ENCODE results near the gene PCGF3.
"Not testable (repeated sequence)": the region's sequence is repeated elsewhere in the genome, so short reads cannot be mapped to it uniquely, and the experiment has no call there.

PCGF3 gene

DNA sequence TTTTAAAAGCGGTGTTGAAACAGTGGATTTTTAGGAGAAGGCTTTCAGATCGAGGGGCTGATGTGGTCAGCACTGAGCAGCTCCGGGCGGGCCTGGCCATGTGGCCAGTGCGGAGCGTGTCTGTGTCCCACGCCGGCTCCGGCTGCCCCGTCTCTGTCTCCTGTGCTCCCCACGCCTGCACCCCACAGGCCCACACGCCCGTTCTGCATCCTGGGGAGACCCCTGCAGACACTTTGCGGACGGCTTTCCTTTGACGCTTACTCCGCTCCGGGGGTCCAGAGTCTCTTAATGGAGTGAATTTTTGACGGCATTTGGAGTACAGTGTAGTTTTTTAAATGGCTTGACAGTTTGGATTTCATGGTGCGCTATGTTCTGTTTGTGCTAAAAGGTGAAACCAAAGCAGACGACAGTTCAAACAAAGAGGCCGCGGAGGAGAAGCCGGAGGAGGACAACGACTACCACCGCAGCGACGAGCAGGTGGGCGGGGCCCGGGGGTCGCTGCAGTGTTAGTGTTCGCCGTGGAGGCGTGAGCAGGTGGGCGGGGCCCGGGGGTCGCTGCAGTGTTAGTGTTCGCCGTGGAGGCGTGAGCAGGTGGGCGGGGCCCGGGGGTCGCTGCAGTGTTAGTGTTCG is 38.7 kb downstream of the PCGF3 start:
- H3K27ac Mint-ChIP-seq = no peak overlapping the region
- no peak for ATAC-seq
- H3K4me1 Mint-ChIP-seq = peaks cover 6% of the 10 kb centered on the region
- no peak overlapping the region for H3K4me3 Mint-ChIP-seq
- H3K9me3 Mint-ChIP-seq = no peaks in the 10 kb centered on the region
- DNase-seq (ENCODE audit: low spot score in 2 of 2) = no peak
- peaks cover 51% of the 10 kb centered on the region for H3K36me3 Mint-ChIP-seq

DNA sequence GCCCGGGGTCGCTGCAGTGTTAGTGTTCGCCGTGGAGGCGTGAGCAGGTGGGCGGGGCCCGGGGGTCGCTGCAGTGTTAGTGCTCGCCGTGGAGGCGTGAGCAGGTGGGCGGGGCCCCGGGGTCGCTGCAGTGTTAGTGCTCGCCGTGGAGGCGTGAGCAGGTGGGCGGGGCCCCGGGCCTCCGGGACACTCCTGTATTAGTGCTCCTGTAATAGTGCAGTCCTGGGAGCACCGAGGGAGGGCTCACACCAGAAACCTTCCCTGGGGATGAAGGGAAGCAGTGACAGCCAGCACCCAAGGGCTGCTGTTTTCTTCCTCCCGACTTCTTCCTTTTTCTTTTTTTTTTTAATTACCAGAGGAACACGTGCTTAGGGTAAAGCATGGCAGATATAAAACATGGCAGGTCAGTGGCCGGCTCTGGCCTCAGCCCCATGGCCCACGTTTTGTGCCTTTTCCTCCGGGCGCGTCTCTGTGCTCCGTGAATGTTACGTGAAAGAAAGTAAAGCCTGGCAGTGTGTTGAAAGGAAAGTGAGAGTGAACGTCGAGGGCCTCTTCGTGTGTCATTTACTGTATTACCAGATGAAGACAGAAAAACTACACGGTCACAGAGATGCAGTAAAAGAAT is 42.0 kb downstream of the PCGF3 start:
- H3K4me1 Mint-ChIP-seq = peaks cover 7% of the 10 kb centered on the region
- no peak overlapping the region for H3K27ac Mint-ChIP-seq

DNA sequence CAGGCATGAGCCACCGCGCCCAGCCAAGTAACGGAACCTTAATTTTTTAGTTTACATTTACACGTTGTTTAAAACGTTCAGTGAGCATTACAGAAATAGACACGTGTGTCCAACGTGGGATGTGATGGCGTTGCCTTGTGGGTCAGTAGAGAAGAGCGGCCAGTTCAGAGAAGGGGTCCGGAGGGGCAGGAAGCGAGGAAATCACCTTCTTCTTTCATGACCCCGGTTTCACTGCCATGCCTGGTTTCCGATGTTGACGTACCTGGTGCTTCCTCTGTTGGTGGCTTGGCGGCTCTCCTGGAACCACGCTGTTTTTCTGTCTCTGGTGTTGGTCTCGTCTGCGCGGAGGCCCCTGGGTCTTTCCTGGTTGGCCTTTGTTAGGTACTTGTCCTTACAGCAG is 42.8 kb downstream of the PCGF3 start:
- no peaks in the 10 kb centered on the region for H3K9me3 Mint-ChIP-seq
- DNase-seq (ENCODE audit: low spot score in 2 of 2) (no peak), ATAC-seq (no peak)
- H3K4me1 Mint-ChIP-seq = peaks cover 6% of the 10 kb centered on the region
- no peak overlapping the region for H3K27ac Mint-ChIP-seq
- no peak overlapping the region for H3K4me3 Mint-ChIP-seq
- H3K36me3 Mint-ChIP-seq = peaks cover 66% of the 10 kb centered on the region

More for the DNA sequence above, 42.0 kb downstream of the PCGF3 start:
- Mint-ChIP-seq H3K36me3 (peaks cover 66% of the 10 kb centered on the region), H3K9me3 (no peaks in the 10 kb centered on the region), H3K4me3 (no peak overlapping the region)
- no peak for ATAC-seq
- no peak for DNase-seq (ENCODE audit: low spot score in 2 of 2)

DNA sequence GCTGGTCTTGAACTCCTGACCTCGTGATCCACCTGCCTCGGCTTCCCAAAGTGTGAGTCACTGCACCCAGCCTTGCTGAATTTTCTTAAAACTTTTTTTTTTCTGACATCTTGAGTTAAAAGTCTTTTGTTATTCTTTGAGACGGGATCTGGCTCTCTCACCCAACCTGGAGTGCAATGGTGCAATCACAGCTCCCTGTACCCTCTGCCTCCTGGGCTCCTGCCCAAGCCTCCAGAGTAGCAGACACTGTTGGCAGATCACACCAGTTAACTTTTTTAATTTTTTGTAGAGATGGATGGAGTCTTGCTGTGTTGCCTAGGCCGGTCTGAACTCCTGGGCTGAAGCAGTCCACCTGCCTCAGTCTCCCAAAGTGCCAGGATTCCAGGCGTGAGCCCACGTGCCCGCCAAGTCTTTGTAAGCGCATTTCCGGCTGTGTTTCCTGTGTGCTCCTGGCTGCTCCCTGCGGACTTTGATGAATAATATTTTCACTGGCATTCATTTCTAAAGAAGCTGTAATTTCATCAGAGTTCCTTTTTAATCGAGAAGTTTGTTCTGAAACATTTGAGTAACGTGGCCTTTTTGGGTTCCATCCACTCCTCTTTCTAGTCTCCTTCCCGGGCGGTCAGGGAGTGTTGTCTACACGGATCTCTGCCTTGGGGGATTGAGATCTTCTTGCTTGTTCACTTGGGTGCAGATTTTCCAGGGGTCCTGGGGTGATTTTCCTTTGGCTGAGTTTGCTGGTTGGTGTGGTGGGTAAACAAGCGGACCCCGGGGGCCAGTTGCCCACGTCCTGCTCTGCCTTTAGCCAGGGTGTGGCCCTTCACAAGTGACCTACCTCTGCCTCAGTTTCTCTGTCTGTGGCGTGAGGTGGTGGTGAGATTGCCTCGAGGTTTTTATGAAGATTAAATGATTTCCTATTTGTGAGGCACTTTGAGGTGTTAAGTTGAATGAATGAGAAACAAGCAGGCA is 44.4 kb downstream of the PCGF3 start:
- DNase-seq (ENCODE audit: low spot score in 2 of 2) (no peak), ATAC-seq (no peak)
- H3K27ac Mint-ChIP-seq = no peak overlapping the region
- no peaks in the 10 kb centered on the region for H3K9me3 Mint-ChIP-seq
- peaks cover 65% of the 10 kb centered on the region for H3K36me3 Mint-ChIP-seq
- H3K4me1 Mint-ChIP-seq = peaks cover 11% of the 10 kb centered on the region
- no peak overlapping the region for H3K4me3 Mint-ChIP-seq

DNA sequence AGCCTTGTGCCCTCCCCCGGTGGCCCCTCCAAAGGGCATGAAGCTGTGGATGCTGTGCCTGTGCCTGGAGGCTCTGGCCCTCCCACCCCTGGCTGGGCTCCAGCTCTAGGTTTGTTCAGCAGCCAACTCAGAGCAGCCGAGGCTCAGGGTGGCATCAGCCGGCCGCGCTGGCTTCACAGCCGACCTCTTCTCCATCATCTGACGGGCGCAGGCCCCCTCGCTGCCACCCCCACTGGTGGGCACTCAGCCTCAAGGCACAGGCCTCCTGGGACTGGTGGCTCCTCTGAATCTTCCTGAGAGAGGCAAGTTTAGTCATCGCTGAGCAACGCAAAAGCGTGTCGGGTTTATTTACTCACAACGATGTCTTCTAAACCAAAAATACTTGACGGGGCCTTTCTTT is 46.0 kb downstream of the PCGF3 start:
- peaks cover 82% of the 10 kb centered on the region for H3K36me3 Mint-ChIP-seq
- peak overlapping the region; percentile 63 for H3K27ac Mint-ChIP-seq
- H3K4me3 Mint-ChIP-seq = no peak overlapping the region
- peaks cover 11% of the 10 kb centered on the region for H3K4me1 Mint-ChIP-seq
- DNase-seq (ENCODE audit: low spot score in 2 of 2) (no peak), ATAC-seq (no peak)
- no peaks in the 10 kb centered on the region for H3K9me3 Mint-ChIP-seq

DNA sequence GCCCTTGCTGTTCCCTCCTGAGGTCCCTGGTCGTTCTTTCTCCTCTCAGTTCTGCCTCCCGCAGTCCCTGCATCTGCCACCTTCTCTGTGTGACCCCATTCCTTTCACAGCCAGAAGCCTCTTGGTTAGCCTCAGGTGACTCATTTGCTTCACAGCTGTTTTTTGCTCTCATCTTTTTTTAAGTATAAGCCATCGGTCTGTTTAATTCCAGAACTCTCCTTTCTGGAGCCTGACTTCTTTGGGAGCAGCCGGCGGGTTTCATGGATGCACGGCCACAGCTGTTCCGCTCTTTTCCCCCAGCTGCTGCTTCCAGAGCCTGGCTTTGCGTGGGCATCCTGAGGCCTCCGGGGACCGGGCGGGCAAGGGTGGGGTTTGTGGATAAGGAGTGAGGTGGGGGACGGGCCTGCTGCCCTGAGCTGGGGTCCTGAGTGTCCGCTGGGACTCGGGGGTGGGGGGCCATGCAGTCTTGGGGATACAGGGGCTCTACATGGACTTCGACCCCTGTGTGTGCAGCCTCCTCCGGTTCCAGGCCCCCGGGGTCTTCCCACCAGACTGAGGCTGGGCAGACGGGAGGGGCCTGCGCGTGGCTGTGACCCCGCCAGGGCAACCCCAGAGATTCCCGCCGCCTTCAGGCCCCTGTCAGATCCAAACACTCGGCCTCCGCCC is 46.7 kb downstream of the PCGF3 start:
- Mint-ChIP-seq H3K36me3 (peaks cover 84% of the 10 kb centered on the region), H3K4me1 (peaks cover 11% of the 10 kb centered on the region), H3K9me3 (no peaks in the 10 kb centered on the region), H3K27ac (peak overlapping the region; percentile 63), H3K4me3 (no peak overlapping the region)
- ATAC-seq = no peak
- DNase-seq (ENCODE audit: low spot score in 2 of 2) = no peak

DNA sequence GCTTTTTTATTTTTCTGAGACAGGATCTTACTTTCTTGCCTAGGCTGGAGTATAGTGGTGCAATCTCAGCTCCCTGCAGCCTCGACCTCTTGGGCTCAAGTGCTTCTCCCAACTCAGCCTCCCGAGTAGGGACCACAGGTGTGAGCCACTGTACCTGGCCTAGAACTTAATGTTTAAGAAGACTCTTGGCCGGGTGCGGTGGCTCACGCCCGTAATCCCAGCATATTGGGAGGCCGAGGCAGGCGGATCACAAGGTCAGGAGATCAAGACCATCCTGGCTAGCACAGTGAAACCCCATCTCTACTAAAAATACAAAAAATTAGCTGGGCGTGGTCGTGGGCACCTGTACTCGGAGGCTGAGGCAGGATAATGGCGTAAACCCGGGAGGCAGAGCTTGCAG is 47.6 kb downstream of the PCGF3 start:
- not testable (repeated sequence) for DNase-seq (ENCODE audit: low spot score in 2 of 2); H3K27ac Mint-ChIP-seq; H3K4me3 Mint-ChIP-seq; ATAC-seq; H3K9me3 Mint-ChIP-seq
- H3K4me1 Mint-ChIP-seq = peaks cover 11% of the 10 kb centered on the region
- H3K36me3 Mint-ChIP-seq = peaks cover 86% of the 10 kb centered on the region

DNA sequence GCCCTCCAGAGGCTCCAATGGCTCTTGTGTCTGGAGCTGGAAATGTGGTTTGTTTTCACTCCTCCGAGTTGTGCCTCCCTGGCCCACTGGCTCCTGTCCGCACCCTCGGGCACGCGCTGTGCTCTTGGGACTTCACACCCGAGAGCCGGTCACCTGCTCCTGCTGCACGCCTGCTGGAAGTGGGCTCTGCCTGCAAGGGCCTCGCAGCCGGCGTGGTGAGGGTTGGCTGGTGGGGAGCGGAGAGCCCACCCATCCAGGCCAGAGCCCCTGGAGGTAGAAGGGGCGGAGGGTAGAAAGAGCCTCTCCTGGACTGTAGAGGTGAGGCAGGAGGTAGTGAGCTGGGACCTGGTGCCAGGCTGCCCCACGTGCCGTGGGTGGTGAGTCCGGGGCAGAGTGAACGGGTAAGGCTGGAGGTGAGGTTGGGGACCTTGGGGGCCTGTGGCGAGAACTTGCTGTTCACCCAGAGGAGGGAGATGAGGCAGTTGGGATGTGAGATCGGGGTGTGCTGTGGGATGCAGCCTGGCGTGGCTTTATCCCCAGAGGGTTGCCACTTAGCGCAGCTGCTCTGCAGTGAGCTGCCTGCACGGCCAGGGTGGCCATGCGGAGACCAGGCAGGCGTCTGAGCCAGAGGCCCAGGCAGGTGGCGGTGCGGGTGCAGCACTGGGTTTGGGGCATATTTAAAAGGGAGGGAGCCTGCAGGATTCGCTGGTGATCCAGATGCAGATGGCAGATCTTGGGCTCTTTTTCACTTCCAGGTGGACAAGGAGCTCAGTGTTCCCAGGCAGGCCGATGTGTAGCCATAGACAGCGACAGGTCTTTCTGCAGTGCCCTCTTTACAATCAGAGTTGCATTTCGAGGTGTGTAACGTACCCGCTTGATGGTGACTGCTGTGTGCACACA is 48.8 kb downstream of the PCGF3 start:
- no peaks in the 10 kb centered on the region for H3K9me3 Mint-ChIP-seq
- H3K36me3 Mint-ChIP-seq = peaks cover 73% of the 10 kb centered on the region
- ATAC-seq (peak; percentile 8), DNase-seq (ENCODE audit: low spot score in 2 of 2) (no peak)
- H3K4me3 Mint-ChIP-seq = no peak overlapping the region
- no peak overlapping the region for H3K27ac Mint-ChIP-seq
- H3K4me1 Mint-ChIP-seq = peaks cover 11% of the 10 kb centered on the region

DNA sequence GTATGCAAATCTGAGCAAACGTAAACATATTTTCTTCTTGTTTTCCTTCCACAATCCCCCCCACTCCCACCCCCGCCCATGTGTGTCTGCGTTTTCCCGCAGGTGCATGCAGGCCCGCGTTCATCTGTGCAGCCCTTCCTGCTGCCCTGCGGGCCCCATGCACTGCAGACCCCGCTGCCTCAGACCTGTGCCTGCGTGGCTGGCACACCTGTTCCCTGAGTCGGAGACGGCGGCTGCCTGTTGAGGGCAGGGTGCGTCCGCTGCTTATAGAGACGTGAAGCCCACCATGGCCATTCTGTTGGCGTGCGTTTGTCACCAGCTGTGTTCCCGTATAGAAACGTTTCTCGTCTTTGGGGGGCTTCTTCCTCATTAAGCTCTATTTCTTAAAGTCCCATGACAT is 51.5 kb downstream of the PCGF3 start:
- ATAC-seq = no peak
- no peak overlapping the region for H3K27ac Mint-ChIP-seq
- DNase-seq (ENCODE audit: low spot score in 2 of 2) = no peak

DNA sequence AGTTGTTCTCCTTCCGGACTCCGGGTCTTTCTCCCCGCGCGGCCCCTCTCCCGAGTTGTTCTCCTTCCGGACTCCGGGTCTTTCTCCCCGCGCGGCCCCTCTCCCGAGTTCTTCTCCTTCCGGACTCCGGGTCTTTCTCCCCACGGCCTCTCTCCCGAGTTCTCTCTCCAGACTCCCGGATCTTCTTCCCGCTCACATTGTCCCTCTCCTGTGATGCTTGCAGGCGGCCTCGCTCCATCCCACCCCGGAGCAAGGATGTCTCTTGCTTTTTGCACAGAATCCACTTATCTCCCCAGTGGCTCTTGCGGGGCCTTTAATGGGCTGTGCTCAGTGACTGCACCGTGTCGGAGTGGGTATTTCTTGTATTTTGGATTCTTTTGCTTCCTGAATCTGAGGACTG is 54.2 kb downstream of the PCGF3 start:
- Mint-ChIP-seq H3K36me3 (peaks cover 79% of the 10 kb centered on the region), H3K27ac (peak overlapping the region; percentile 89), H3K4me1 (peaks cover 47% of the 10 kb centered on the region)
- DNase-seq (ENCODE audit: low spot score in 2 of 2); H3K9me3 Mint-ChIP-seq; H3K4me3 Mint-ChIP-seq; ATAC-seq: not testable (repeated sequence)

More for the DNA sequence above, 51.5 kb downstream of the PCGF3 start:
- H3K4me3 Mint-ChIP-seq = no peak overlapping the region
- H3K4me1 Mint-ChIP-seq = peaks cover 31% of the 10 kb centered on the region
- H3K9me3 Mint-ChIP-seq = no peaks in the 10 kb centered on the region
- peaks cover 73% of the 10 kb centered on the region for H3K36me3 Mint-ChIP-seq

DNA sequence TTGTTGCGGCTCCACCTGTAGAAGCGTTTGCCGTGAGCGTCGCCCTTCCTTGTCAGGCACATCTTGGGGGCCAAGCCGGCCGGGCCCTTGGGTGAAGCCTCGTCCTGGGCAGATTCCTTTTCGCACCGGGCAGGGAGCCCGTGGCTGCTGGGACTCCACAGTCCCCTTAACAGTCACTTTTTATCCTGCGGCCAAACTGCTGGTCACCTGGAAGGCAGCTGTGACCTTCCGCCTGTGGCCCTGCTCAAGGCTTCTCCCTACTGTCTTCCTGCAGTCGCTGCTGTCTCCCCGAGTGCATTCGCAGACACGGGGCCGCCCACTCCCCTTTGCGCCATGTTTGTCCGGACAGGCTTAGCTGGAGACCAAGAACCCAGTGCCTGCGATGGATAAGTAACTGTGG is 55.0 kb downstream of the PCGF3 start:
- DNase-seq (ENCODE audit: low spot score in 2 of 2) = no peak
- H3K36me3 Mint-ChIP-seq = peaks cover 79% of the 10 kb centered on the region
- peak overlapping the region; percentile 89 for H3K27ac Mint-ChIP-seq
- H3K9me3 Mint-ChIP-seq = no peaks in the 10 kb centered on the region
- no peak for ATAC-seq
- H3K4me3 Mint-ChIP-seq = no peak overlapping the region
- H3K4me1 Mint-ChIP-seq = peaks cover 53% of the 10 kb centered on the region

DNA sequence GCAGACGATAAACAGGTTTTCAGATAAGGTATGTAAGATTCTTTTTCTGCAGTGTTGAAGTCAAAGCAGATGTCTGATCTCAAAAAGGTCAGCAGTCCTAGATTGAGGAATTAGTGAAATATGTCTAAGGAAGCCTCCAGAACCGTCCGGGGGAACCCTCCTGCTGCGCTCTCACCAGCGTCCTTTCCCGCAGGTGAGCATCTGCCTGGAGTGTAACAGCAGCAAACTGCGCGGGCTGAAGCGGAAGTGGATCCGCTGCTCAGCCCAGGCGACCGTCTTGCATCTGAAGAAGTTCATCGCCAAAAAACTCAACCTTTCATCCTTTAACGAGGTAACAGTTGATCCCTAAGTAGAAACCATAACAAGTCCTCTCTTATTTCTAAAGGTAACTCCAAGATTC is 55.5 kb downstream of the PCGF3 start:
- peaks cover 79% of the 10 kb centered on the region for H3K36me3 Mint-ChIP-seq
- peak overlapping the region; percentile 89 for H3K27ac Mint-ChIP-seq
- H3K4me3 Mint-ChIP-seq = no peak overlapping the region

DNA sequence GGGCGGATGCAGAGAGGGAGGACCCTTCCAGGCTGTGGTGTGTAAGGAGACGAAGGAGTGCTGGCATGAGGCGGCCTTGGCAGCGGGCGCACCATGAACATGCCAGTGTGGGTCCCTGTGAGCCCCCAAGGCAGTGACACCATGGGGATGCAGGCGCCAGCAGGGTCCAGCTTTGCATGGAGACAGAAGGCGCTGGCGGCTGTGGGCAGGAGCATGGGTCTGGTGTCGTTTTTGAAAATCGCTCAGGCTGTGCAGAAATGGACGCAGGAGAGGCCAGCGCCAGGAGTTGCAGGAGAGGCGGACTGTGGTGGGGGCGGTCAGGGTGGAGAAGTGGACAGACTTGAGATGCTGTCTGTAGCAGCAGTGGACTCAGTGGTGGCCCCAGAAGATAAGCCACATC is 56.1 kb downstream of the PCGF3 start:
- no peaks in the 10 kb centered on the region for H3K9me3 Mint-ChIP-seq
- no peak for DNase-seq (ENCODE audit: low spot score in 2 of 2)
- ATAC-seq = no peak
- H3K27ac Mint-ChIP-seq = peak overlapping the region; percentile 89
- peaks cover 80% of the 10 kb centered on the region for H3K36me3 Mint-ChIP-seq
- H3K4me1 Mint-ChIP-seq = peaks cover 60% of the 10 kb centered on the region
- no peak overlapping the region for H3K4me3 Mint-ChIP-seq

More for the DNA sequence above, 55.5 kb downstream of the PCGF3 start:
- DNase-seq (ENCODE audit: low spot score in 2 of 2) (no peak), ATAC-seq (no peak)
- Mint-ChIP-seq H3K4me1 (peaks cover 57% of the 10 kb centered on the region), H3K9me3 (no peaks in the 10 kb centered on the region)

Data from stimulated activated effector memory CD8-positive, alpha-beta T cell treated with anti-CD3 and anti-CD28 coated beads, Interleukin-12 subunit alpha, Interleukin-12 subunit beta, amount 100 ng/mL, for 72 hours (primary cell).